Measurements from ENCODE around the gene ACR.

The ACR gene

DNA sequence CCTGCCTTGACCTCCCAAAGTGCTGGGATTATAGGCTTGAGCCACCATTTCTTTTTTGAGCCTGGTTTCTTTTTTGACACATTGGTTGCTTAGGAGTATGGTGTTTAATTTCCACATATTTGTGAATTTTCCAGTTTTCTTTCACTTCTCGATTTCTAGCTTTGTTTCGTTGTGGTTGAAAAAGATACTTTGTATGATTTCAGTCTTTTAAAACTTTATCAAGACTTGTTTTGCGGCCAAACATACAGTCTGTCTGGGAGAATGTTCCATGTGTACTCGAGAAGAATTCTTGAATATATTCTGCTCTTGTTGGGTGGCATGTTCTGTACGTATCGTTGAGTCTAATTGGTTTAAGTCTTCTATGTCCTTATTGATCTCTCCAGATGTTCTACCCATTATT, 44.5 kb upstream of the ACR start:
- Histone ChIP-seq H4K20me1 (ENCODE audit: insufficient read depth, low read length, poor library complexity, severe bottlenecking) (peaks cover 21% of the 10 kb centered on the region), H3F3A (ENCODE audit: low read depth) (no peaks in the 10 kb centered on the region), H3K9me3 (ENCODE audit: insufficient read depth, low read depth, low read length) (no peaks in the 10 kb centered on the region), H3K4me2 (ENCODE audit: low read depth, low read length, poor library complexity, severe bottlenecking) (no peak overlapping the region), H3K27me3 (ENCODE audit: insufficient read depth, low read length, poor library complexity, severe bottlenecking) (no peaks in the 10 kb centered on the region), H3K36me3 (ENCODE audit: insufficient read depth, low read length) (peaks cover 25% of the 10 kb centered on the region; the same call in 1 of the 2 replicates), H3K79me2 (ENCODE audit: insufficient read depth, low read length) (peaks cover 39% of the 10 kb centered on the region; the same call in 1 of the 2 replicates), H3K4me3 (ENCODE audit: low read length, poor library complexity, severe bottlenecking) (no peak overlapping the region), H2AFZ (ENCODE audit: low read length) (no peak overlapping the region), H3K9me2 (replicated peaks; ENCODE audit: low read depth, low read length) (no peaks in the 10 kb centered on the region), H3K9ac (ENCODE audit: low read depth, low read length, poor library complexity, severe bottlenecking) (no peak overlapping the region), H3K4me1 (ENCODE audit: insufficient read depth, low read length, poor library complexity, severe bottlenecking) (peaks cover 13% of the 10 kb centered on the region)
- TF ChIP-seq EZH2phosphoT487 (IDR thresholded peaks at IDR 0.05; ENCODE audit: borderline replicate concordance), result no peak
- TF ChIP-seq, protein P1, sequence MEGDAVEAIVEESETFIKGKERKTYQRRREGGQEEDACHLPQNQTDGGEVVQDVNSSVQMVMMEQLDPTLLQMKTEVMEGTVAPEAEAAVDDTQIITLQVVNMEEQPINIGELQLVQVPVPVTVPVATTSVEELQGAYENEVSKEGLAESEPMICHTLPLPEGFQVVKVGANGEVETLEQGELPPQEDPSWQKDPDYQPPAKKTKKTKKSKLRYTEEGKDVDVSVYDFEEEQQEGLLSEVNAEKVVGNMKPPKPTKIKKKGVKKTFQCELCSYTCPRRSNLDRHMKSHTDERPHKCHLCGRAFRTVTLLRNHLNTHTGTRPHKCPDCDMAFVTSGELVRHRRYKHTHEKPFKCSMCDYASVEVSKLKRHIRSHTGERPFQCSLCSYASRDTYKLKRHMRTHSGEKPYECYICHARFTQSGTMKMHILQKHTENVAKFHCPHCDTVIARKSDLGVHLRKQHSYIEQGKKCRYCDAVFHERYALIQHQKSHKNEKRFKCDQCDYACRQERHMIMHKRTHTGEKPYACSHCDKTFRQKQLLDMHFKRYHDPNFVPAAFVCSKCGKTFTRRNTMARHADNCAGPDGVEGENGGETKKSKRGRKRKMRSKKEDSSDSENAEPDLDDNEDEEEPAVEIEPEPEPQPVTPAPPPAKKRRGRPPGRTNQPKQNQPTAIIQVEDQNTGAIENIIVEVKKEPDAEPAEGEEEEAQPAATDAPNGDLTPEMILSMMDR (conservative IDR thresholded peaks at IDR 0.05; ENCODE audit: low read length), result no peak

DNA sequence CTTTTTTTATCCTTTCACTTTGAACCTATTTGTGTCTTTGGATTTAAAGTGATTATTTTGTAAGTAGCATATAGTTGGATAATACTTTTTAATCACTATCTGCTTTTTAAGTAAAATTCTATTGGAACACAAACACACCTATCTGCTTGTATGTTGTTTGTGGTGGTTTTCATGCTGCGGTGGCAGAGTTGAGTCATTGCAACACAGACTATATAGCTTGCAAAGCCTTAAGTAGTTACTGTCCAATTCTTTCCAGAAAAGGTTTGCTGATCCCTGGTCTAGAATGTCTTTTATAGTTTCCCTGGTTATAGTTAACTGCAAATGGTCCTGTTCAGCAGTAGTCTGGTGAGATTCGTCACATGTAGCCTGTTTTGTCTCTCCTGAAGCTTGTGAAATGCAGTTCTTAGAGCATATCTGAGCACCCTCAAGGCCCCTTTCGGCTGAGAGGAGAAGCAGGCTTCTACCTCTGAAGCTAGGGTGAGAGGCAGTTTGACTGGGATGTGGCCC, 43.9 kb upstream of the ACR start:
- Histone ChIP-seq H3F3A (ENCODE audit: low read depth) (no peaks in the 10 kb centered on the region), H3K4me1 (ENCODE audit: insufficient read depth, low read length, poor library complexity, severe bottlenecking) (peaks cover 13% of the 10 kb centered on the region), H3K4me3 (ENCODE audit: low read length, poor library complexity, severe bottlenecking) (no peak overlapping the region), H3K36me3 (ENCODE audit: insufficient read depth, low read length) (peaks cover 25% of the 10 kb centered on the region; the same call in 1 of the 2 replicates), H4K20me1 (ENCODE audit: insufficient read depth, low read length, poor library complexity, severe bottlenecking) (peaks cover 21% of the 10 kb centered on the region), H3K4me2 (ENCODE audit: low read depth, low read length, poor library complexity, severe bottlenecking) (no peak overlapping the region), H3K79me2 (ENCODE audit: insufficient read depth, low read length) (peaks cover 39% of the 10 kb centered on the region; the same call in 1 of the 2 replicates), H3K9ac (ENCODE audit: low read depth, low read length, poor library complexity, severe bottlenecking) (no peak overlapping the region), H3K9me3 (ENCODE audit: insufficient read depth, low read depth, low read length) (no peaks in the 10 kb centered on the region), H3K27me3 (ENCODE audit: insufficient read depth, low read length, poor library complexity, severe bottlenecking) (no peaks in the 10 kb centered on the region), H2AFZ (ENCODE audit: low read length) (no peak overlapping the region), H3K9me2 (replicated peaks; ENCODE audit: low read depth, low read length) (no peaks in the 10 kb centered on the region)
- TF ChIP-seq, protein P1 (conservative IDR thresholded peaks at IDR 0.05; ENCODE audit: low read length), result peak; percentile 39
- TF ChIP-seq EZH2phosphoT487 (IDR thresholded peaks at IDR 0.05; ENCODE audit: borderline replicate concordance), result no peak

DNA sequence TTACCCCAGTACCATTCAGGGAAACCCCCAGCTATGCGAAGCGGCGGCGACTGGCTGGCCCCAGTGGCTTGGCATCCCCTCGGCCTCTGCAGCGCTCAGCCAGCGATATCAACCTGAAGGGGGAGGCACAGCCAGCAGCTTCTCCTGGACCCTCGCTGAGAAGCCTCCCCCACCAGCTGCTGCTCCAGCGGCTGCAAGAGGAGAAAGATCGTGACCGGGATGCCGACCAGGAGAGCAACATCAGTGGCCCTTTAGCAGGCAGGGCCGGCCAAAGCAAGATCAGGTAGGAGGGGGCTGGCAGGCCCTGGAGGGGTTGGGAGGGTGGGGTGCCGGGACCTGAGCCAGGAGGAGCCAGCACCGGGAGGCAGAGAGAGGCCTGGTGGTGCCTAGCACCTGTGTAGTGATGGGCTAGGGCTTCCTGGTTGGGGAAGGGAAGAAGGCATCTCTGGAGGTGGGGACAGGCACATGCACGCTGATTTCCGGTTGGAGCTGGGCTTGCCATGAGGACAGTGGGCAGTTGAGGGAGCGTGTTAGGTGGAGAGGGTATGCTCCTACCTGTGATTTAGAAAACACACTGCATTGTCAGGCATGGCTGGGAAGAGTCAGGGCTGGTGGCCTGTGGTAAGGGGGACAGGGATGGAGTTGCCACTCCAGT, 43.1 kb upstream of the ACR start:
- no peak overlapping the region for H3K9ac ChIP-seq (ENCODE audit: low read depth, low read length, poor library complexity, severe bottlenecking)
- TF ChIP-seq, protein P1 (conservative IDR thresholded peaks at IDR 0.05; ENCODE audit: low read length), result no peak
- TF ChIP-seq EZH2phosphoT487 (IDR thresholded peaks at IDR 0.05; ENCODE audit: borderline replicate concordance), result no peak
- peaks cover 13% of the 10 kb centered on the region for H3K4me1 ChIP-seq (ENCODE audit: insufficient read depth, low read length, poor library complexity, severe bottlenecking)
- H3K79me2 ChIP-seq (ENCODE audit: insufficient read depth, low read length), result peaks cover 42% of the 10 kb centered on the region; the same call in 1 of the 2 replicates
- no peaks in the 10 kb centered on the region for H3K9me2 ChIP-seq (replicated peaks; ENCODE audit: low read depth, low read length)
- H2AFZ ChIP-seq (ENCODE audit: low read length), result no peak overlapping the region
- H3K9me3 ChIP-seq (ENCODE audit: insufficient read depth, low read depth, low read length), result no peaks in the 10 kb centered on the region
- H3K36me3 ChIP-seq (ENCODE audit: insufficient read depth, low read length), result peaks cover 29% of the 10 kb centered on the region; the same call in 1 of the 2 replicates
- no peak overlapping the region for H3K4me3 ChIP-seq (ENCODE audit: low read length, poor library complexity, severe bottlenecking)
- no peaks in the 10 kb centered on the region for H3F3A ChIP-seq (ENCODE audit: low read depth)
- H3K4me2 ChIP-seq (ENCODE audit: low read depth, low read length, poor library complexity, severe bottlenecking), result no peak overlapping the region
- H3K27me3 ChIP-seq (ENCODE audit: insufficient read depth, low read length, poor library complexity, severe bottlenecking), result no peaks in the 10 kb centered on the region
- H4K20me1 ChIP-seq (ENCODE audit: insufficient read depth, low read length, poor library complexity, severe bottlenecking), result peaks cover 21% of the 10 kb centered on the region

All from Loucy (cell line).